Neural progenitor cell (in vitro differentiated cells): ENCODE data around the gene RAPGEF5. TPM values are rescaled to one million over a fixed set of nuclear protein-coding genes. Genes with fewer than 3 reads are reported as not detected.
A peak's percentile ranks its signal among the peaks of the same experiment; 100 is the strongest.

Source experiments
- DNase-seq: peaks from one replicate; pipeline ENCODE4 v3.0.0-alpha.2; 2016; ENCODE audit warnings: low spot score
- H2AFZ ChIP-seq: fragments of 200-600 bp; sonication (generic); replicated peaks from 2 replicates; pipeline ENCODE4 v1.6.1; 2016; ENCODE audit warnings: antibody characterized with exemption
- H3F3A ChIP-seq: fragments of 200-600 bp; sonication (generic); 2 replicates; pipeline ENCODE4 v1.6.1; 2016; ENCODE audit warnings: antibody characterized with exemption, low read depth
- H3K27ac ChIP-seq: fragments of 200-600 bp; sonication (generic); 2 replicates; pipeline ENCODE4 v1.5.1; 2016; ENCODE audit warnings: mild to moderate bottlenecking
- H3K27me3 ChIP-seq: fragments of 200-600 bp; sonication (generic); 2 replicates; pipeline ENCODE4 v1.6.1; 2016; ENCODE audit warnings: mild to moderate bottlenecking, moderate library complexity
- H3K36me3 ChIP-seq: fragments of 200-600 bp; sonication (generic); 2 replicates; pipeline ENCODE4 v1.5.1; 2016
- H3K4me1 ChIP-seq: fragments of 200-600 bp; sonication (generic); 2 replicates; pipeline ENCODE4 v1.6.1; 2016; ENCODE audit warnings: mixed run types
- H3K4me2 ChIP-seq: fragments of 200-600 bp; sonication (generic); 2 replicates; pipeline ENCODE4 v1.6.1; 2016
- H3K4me3 ChIP-seq: fragments of 200-600 bp; sonication (generic); 2 replicates; pipeline ENCODE4 v1.5.1; 2016
- H3K79me2 ChIP-seq: fragments of 200-600 bp; sonication (generic); 2 replicates; pipeline ENCODE4 v1.6.1; 2016; ENCODE audit warnings: low read depth
- H3K9ac ChIP-seq: fragments of 200-600 bp; sonication (generic); 2 replicates; pipeline ENCODE4 v1.6.1; 2016
- H3K9me3 ChIP-seq: fragments of 200-600 bp; sonication (generic); 2 replicates; pipeline ENCODE4 v1.5.1; 2016; ENCODE audit warnings: low read depth
- H4K20me1 ChIP-seq: fragments of 200-600 bp; sonication (generic); 2 replicates; pipeline ENCODE4 v1.6.1; 2016; ENCODE audit warnings: low read depth
- H3K27ac Mint-ChIP-seq: 3 replicates; pipeline ENCODE4 v1.8.0; 2021; ENCODE audit warnings: mixed read lengths
- H3K27me3 Mint-ChIP-seq: 2 replicates; pipeline ENCODE4 v1.8.0; 2022; ENCODE audit warnings: low read depth, mild to moderate bottlenecking, inconsistent platforms, moderate library complexity, mixed read lengths; ENCODE audit not compliant: insufficient read depth
- H3K36me3 Mint-ChIP-seq: 3 replicates; pipeline ENCODE4 v1.8.0; 2021; ENCODE audit warnings: mixed read lengths
- H3K4me1 Mint-ChIP-seq: 3 replicates; pipeline ENCODE4 v1.8.0; 2021; ENCODE audit warnings: mixed read lengths
- H3K4me3 Mint-ChIP-seq: 3 replicates; pipeline ENCODE4 v1.8.0; 2021; ENCODE audit warnings: mild to moderate bottlenecking, moderate library complexity, mixed read lengths
- H3K9me3 Mint-ChIP-seq: 3 replicates; pipeline ENCODE4 v1.8.0; 2020; ENCODE audit warnings: mixed read lengths
- CTCF ChIP-seq: fragments of 200-600 bp; sonication (generic); IDR thresholded peaks from 2 replicates; pipeline ENCODE4 v1.5.1; 2017; ENCODE audit warnings: antibody characterized with exemption, mild to moderate bottlenecking
- EZH2 ChIP-seq: fragments of 200-600 bp; sonication (generic); IDR thresholded peaks from 2 replicates; pipeline ENCODE4 v1.6.1; 2017; ENCODE audit warnings: antibody characterized with exemption, mild to moderate bottlenecking, moderate library complexity
- EZH2phosphoT487 ChIP-seq: fragments of 200-600 bp; sonication (generic); IDR thresholded peaks from 2 replicates; pipeline ENCODE4 v1.6.1; 2017; ENCODE audit warnings: antibody characterized with exemption
- total RNA-seq: library from RNA; depleted of rRNA; stranded (reverse); fragments of >200 nt; gene quantifications from 2 replicates; pipeline ENCODE4 v1.2.3, GENCODE V29; 2015; ENCODE audit warnings: low replicate concordance

RAPGEF5 gene
- total RNA-seq, 1 donor from 2014 or later = 5.7 TPM

- Histone ChIP-seq H3K27me3 (no peaks in the 10 kb centered on the region), H2AFZ (no peak overlapping the region), H3F3A (peaks cover 4% of the 10 kb centered on the region), H3K4me3 (no peak overlapping the region), H3K4me1 (peaks cover 35% of the 10 kb centered on the region), H3K79me2 (no peaks in the 10 kb centered on the region), H3K27ac (no peak overlapping the region), H3K9ac (no peak overlapping the region), H3K9me3 (no peaks in the 10 kb centered on the region), H3K36me3 (no peaks in the 10 kb centered on the region), H4K20me1 (no peaks in the 10 kb centered on the region), H3K4me2 (no peak overlapping the region)
- peaks cover 2% of the 10 kb centered on the region for H3K9me3 Mint-ChIP-seq
- H3K36me3 Mint-ChIP-seq = no peaks in the 10 kb centered on the region
- peaks cover 28% of the 10 kb centered on the region for H3K4me1 Mint-ChIP-seq
- DNase-seq = peak; percentile 18
- no peak for TF ChIP-seq EZH2
- no peak for TF ChIP-seq EZH2phosphoT487
- no peak for TF ChIP-seq CTCF
- H3K4me3 Mint-ChIP-seq = no peak overlapping the region
- peaks cover 7% of the 10 kb centered on the region for H3K27me3 Mint-ChIP-seq
- H3K27ac Mint-ChIP-seq = peak overlapping the region; percentile 65
Measured at GRCh38 chr7:22255834-22256233, 101.1 kb downstream of the RAPGEF5 start.

- peaks cover 28% of the 10 kb centered on the region for H3K4me1 Mint-ChIP-seq
- Histone ChIP-seq H4K20me1 (no peaks in the 10 kb centered on the region), H2AFZ (no peak overlapping the region), H3K4me1 (peaks cover 38% of the 10 kb centered on the region), H3K36me3 (no peaks in the 10 kb centered on the region), H3K9ac (no peak overlapping the region), H3F3A (peaks cover 4% of the 10 kb centered on the region), H3K27ac (no peak overlapping the region), H3K4me2 (no peak overlapping the region), H3K27me3 (no peaks in the 10 kb centered on the region), H3K79me2 (no peaks in the 10 kb centered on the region), H3K9me3 (no peaks in the 10 kb centered on the region), H3K4me3 (no peak overlapping the region)
- H3K27me3 Mint-ChIP-seq = peaks cover 7% of the 10 kb centered on the region
- H3K4me3 Mint-ChIP-seq = no peak overlapping the region
- DNase-seq = no peak
- no peak overlapping the region for H3K27ac Mint-ChIP-seq
- TF ChIP-seq EZH2phosphoT487 (no peak), EZH2 (no peak), CTCF (no peak)
- H3K9me3 Mint-ChIP-seq = peaks cover 2% of the 10 kb centered on the region
- H3K36me3 Mint-ChIP-seq = no peaks in the 10 kb centered on the region
Measured at GRCh38 chr7:22255342-22255741, 101.6 kb downstream of the RAPGEF5 start.

GRCh38 chr7:22252936-22253536 is 103.9 kb downstream of the RAPGEF5 start:
- Histone ChIP-seq H3K27ac (peak overlapping the region; percentile 5), H3K4me3 (no peak overlapping the region), H3K27me3 (no peaks in the 10 kb centered on the region), H3K79me2 (no peaks in the 10 kb centered on the region), H3F3A (peaks cover 4% of the 10 kb centered on the region), H3K9ac (no peak overlapping the region), H2AFZ (peak overlapping the region; percentile 51), H3K9me3 (no peaks in the 10 kb centered on the region), H3K4me2 (no peak overlapping the region), H4K20me1 (no peaks in the 10 kb centered on the region), H3K4me1 (peaks cover 38% of the 10 kb centered on the region), H3K36me3 (no peaks in the 10 kb centered on the region)
- H3K36me3 Mint-ChIP-seq = no peaks in the 10 kb centered on the region
- DNase-seq = no peak
- H3K27ac Mint-ChIP-seq = peak overlapping the region; percentile 5
- H3K9me3 Mint-ChIP-seq = peaks cover 2% of the 10 kb centered on the region
- H3K4me3 Mint-ChIP-seq = no peak overlapping the region
- TF ChIP-seq EZH2 (no peak), EZH2phosphoT487 (no peak), CTCF (no peak)
- peaks cover 7% of the 10 kb centered on the region for H3K27me3 Mint-ChIP-seq
- peaks cover 33% of the 10 kb centered on the region for H3K4me1 Mint-ChIP-seq
